GM04504 (cell line): ENCODE data around the gene AGAP2.

Experiments used
- DNase-seq: peaks from one replicate; pipeline ENCODE4 v3.0.0-alpha.2; 2012; ENCODE audit warnings: low read depth

The AGAP2 gene

GRCh38 chr12:57767305-57767698, 28.8 kb upstream of the AGAP2 start:
- DNase-seq, result no peak

GRCh38 chr12:57766464-57767304, 28.1 kb upstream of the AGAP2 start, which contains the start of gene CYP27B1:
Gene CYP27B1, minus strand, starts transcription at chr12:57767078. Its CDS starts 37 bp downstream, at chr12:57767041.
- no peak for DNase-seq

- DNase-seq, result no peak
Observed at GRCh38 chr12:57765698-57766463, 27.3 kb upstream of the AGAP2 start.

- DNase-seq, result no peak
Observed at GRCh38 chr12:57765003-57765697, 26.6 kb upstream of the AGAP2 start.

GRCh38 chr12:57764662-57765002, 26.1 kb upstream of the AGAP2 start:
- no peak for DNase-seq

- no peak for DNase-seq
Observed at GRCh38 chr12:57763881-57764661, 25.5 kb upstream of the AGAP2 start.

- no peak for DNase-seq
Observed at GRCh38 chr12:57762463-57762862, 23.9 kb upstream of the AGAP2 start.

- no peak for DNase-seq
Observed at GRCh38 chr12:57761391-57761998, 23.0 kb upstream of the AGAP2 start.

GRCh38 chr12:57760347-57760982, 21.9 kb upstream of the AGAP2 start:
- DNase-seq, result no peak

GRCh38 chr12:57759360-57759980, 20.9 kb upstream of the AGAP2 start:
- DNase-seq, result no peak

GRCh38 chr12:57758552-57759359, 20.2 kb upstream of the AGAP2 start:
- no peak for DNase-seq

GRCh38 chr12:57757771-57758170, 19.2 kb upstream of the AGAP2 start:
- no peak for DNase-seq

GRCh38 chr12:57756406-57757341, 18.1 kb upstream of the AGAP2 start:
- DNase-seq, result no peak

GRCh38 chr12:57755454-57756372, 17.2 kb upstream of the AGAP2 start:
- no peak for DNase-seq

GRCh38 chr12:57755194-57755453, 16.6 kb upstream of the AGAP2 start:
- no peak for DNase-seq

GRCh38 chr12:57754411-57755193, 16.1 kb upstream of the AGAP2 start, which contains the start of gene MARCHF9:
Gene MARCHF9, plus strand, starts transcription at chr12:57755103. Its CDS starts 426 bp downstream, at chr12:57755529.
- no peak for DNase-seq
